Glomerular endothelial cell (primary cell): ENCODE data around the gene AP3S2. TPM values are rescaled to one million over a fixed set of nuclear protein-coding genes. Genes with fewer than 3 reads are reported as not detected.
"Not testable (repeated sequence)": the region's sequence is repeated elsewhere in the genome, so short reads cannot be mapped to it uniquely, and the experiment has no call there.

Experiments
- DNase-seq: peaks from one replicate; pipeline ENCODE4 v3.0.0-alpha.2; 2011; ENCODE audit warnings: low read depth, low spot score; ENCODE audit errors: extremely low read depth
- total RNA-seq: library from RNA; depleted of rRNA; stranded (reverse); fragments of >200 nt; gene quantifications from 2 replicates; pipeline ENCODE4 v1.2.3, GENCODE V29; 2015

AP3S2 gene
- total RNA-seq, 1 donor from 2014 or later = 31.4 TPM

DNA sequence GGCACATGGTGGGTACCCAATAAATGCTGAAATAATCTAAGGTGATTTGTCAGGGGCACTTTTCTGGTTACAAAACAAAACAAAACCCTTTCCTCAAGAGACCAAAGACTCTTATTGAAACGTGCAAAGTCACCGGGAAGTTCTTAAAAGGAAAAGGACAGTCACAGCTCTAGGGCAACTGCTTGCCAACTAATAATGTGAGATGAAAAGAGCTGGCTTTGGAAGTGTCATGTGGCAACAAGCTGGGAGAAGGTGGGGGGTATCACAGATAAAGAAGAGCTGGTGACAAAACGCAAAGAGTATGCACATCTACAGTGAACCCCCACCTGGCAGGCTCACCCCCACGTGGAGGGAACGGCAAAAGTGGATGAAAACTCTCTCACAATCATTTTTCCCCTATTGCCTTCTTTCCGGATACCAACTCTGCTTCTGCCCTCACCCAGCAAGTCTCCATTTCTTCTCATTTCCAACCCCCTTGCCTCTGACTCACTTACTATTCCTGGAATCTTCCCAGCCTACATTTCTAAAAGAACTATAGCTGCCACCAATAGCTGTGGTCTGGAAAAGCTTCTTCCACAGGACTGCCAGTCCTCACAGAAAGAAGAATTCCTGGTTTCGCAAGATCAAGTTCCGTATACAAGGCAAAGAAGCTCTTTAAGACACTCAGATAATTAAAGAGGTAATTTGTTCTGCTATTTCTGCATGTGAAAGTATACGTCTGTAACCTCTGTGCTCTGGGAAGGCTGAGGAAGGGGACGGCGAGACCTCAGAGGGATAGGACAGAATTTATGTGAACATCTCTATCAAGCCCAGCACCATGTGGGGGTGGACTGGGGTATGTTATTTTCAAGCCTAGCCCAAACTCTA, 57.3 kb downstream of the AP3S2 start:
- DNase-seq = no peak

DNA sequence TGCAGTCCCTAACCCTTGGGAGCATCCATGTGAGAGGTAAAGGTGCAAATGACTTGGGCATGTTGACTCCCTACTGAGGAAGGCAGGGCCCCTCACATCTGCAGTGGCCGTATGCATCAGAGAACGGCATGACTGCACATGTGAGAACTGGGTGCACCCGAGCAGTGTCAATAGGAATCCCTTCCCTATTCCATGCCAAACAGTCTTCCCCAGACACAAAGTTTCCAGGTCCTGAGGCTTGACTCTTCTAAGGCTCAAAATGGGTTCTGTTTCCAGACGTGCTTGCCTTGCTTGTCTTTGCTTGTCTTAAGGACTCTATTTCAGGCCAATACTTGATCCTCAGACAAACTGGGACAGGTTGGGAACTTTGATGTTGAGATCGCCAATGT, 58.6 kb downstream of the AP3S2 start:
- DNase-seq = no peak

DNA sequence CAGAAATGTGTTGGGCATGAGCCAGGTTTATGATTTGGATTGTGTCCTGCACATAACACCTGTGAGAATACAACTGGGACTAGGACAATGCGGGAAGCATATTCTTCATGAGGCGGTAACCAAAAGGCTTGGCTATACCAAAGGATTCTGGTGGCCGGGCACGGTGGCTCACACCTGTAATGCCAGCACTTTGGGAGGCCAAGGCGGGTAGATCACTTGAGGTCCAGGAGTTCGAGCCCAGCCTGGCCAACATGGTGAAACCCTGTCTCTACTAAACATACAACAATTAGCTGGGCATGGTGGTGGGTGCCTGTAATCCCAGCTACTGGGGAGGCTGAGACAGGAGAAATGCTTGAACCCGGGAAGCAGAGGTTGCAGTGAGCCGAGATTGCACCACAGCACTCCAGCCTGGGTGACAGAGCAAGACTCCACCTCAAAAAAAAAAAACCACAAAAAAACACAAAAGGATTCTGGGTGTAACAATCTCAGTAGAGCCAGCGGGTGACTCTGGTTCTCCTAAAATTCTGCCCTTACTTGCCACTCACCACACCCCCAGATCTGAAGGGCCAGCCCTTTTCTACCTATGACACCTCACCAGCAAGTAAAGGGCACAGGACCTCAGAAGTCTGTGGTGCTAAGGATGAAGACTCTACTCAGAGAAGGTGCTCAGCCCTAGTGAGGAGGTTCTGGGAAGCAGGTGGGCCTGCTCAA, 59.2 kb downstream of the AP3S2 start:
- not testable (repeated sequence) for DNase-seq

DNA sequence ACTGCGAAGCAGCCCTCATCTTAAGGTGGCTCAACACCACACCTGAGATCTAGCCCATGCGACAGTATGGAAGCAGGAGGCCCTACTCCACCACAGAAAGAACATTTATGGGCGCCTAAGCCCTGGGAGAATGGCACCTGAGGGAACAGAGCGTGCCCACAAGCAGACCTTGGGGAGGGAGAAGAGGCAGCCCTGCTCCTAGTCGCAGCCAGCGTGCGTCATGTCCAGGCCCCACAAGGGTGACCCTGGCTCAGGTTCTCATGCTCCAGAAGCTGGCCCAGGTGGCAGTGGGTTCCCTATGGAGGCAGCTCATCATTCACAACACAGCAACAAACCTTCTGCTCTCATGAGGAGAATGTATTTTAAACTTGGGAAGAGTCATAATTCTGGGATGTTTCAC, 59.8 kb downstream of the AP3S2 start:
- DNase-seq = no peak

DNA sequence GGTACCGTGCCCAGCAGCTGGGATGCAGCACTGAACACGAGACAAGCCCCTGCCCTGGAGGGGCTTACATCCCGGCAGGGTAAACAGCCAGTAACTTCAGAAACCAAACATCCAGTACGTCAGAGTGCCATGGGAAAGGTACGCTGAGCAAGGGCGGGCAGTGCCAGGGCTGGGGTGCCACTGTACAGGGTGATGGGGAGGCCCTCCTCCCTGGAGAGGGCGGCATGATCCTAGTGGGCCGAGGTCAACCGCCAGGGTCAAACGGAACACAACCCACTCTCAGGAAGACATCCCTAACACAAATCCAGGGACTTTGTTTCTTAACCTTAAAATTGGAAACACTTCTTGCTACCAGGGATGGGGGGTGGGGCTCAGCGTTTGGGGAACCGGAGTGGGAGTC, 63.2 kb downstream of the AP3S2 start:
- DNase-seq = no peak

DNA sequence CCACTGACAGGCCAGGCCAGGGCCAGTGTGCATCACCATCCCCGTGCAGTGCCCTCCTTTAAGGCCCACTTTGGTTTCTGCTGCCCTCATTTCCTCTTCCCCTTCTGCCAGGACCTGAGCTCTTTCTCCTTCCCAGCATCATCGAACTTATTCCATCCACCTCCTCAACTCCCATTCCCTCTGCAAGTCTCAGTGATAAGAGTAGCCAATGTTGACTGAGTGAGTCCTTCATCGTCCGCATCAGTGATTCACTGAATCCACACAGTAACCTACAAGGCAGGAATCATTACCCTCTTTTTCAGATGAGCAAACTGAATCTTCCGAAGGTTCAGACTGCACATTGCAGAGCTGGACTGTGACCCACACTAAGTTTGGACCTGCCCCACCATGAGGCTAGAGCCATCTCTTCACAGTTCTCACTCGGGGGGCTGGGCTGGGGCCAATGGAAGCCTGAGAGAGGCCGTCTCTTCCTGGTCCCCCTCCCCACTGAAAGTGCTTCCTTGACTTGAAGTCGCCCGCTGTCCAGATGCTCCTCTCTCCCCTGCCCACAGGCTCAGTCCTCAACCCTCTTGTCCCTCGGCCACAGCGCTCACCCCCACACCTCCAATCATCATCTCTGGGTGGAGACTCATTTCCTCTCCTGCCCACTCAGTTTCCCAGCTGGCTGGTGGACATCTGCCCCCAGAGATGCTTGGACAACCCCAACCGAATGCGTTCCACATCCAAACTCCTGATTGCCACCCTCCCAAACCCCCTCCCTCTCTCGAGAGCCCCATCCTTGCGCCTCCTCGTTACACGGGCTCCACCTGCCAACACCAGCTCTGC, 64.0 kb downstream of the AP3S2 start:
- DNase-seq = no peak

DNA sequence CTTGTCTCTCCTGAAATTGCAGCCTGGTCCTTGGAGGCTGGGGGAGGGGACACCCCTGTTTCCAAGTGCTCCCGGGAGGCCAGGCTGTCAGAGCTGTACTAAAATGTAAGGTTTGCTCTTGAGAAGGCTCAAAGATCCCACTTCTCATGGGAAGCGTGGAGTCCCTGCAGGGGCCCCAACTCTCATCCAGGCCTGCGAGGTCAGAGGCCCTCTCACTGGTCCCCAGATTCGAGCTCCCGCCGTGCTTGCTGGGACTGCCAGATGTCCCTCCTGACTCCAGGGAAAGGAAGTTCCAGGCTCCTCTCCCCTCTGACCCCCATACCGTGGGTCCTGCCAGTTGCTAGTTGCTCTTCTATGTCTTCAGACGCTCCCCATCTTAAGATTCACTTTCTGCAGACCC, 64.6 kb downstream of the AP3S2 start:
- DNase-seq = no peak

DNA sequence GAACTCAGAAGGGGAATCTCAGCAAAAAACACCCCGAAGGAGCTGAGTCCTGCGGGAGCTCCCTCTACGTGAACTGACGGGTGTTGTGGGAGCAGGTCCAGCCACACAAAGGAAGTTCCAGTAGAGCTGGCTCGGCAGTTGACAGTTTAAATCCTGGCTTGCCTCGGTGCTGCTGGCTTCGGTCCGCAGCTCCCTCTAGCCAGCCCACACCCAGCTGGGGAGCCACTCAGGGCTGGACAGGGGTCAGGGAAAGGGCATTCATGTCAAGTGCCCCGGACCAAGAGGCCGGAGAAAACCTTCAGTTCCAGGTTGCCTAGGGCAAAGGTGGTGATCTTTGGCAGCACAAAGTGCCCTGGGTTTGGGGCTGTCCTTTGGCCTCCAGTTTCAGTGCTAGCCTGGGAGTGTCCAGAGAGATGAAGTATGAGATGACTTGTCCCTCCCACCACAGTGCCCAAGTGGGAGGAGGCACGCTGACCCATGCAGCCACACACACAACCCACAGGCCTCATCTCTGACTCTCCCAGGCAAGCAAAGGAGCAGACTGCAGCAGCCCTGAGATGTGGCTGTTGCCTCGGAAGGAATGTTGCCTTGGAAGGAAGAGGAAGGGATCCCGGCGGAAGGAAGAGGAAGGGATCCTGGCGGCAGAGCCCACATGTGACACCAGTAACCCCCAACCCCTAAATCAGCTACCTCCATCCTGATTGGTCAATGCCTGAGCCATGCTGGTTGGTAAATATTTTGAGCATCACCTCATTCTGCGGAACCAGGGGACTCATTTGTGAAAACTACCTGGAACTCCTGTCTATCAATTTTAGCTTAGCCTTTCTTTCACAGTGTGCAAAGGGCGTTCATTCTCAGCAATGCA, 65.3 kb downstream of the AP3S2 start:
- no peak for DNase-seq

DNA sequence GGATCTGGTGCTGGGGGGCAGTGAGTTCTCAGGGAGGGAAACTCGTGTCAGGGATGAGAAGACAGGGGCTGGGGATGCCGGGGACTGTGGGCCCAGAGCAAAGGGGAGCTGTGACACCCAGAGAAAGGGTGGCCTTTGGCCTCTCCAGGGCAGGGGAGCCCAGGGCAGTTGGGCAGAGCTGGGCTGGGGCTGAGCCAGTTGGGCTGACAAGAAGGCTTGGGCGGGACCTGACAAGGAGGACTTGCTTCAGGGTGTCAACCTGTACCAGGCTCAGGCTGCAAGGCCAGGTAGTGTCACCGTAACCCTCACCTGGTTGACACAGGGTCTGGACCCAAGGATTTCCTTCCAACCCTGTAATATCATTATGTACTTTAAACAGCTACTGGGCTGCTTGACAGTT, 66.0 kb downstream of the AP3S2 start:
- DNase-seq = no peak

DNA sequence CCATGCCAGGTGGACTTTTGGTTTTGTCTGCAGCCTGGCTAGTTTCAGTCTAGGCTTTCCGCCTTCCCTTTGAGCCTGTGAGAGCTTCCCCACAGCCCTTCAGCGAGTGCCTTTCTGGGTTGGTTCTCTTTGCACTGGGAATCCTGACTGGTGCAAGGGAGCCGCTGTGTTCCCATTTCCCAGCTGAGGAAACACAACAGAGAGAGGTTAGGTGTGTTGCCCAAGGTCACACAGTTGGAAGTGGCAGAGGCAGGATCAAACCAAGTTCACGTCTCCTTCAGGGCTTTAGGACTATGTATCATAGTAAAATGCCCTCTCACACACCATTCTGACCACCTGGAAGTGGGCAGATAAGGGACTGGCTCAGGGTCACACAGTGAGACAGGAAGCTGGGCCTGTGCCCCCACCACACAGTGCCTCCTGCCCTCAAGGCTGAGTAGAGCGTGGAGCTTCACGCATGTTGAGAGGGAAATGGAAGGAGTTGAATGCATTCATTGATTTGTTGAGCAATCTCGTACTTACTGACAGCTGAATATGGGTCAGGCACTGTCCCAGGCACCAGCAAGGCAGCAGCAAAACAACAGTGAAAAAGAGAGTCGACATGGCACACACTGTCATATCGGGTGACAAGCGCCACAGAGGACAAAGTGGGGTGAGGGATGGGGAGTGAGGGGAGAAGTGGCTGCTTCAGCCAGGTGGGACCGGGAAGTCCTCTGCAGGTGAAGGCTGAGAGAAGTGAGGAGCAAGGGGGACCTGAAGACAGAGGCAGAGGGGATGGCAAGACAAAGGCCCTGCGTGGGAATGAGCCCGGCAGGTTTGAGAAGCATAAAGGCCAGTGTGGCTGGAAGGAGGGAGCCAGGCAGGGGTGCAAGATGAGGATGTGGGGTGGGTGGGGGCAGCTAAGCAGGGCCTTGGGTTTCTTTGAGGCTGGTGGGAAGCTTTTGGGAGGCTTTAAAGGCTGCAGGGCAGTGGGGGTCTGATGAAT, 66.8 kb downstream of the AP3S2 start:
- no peak for DNase-seq

DNA sequence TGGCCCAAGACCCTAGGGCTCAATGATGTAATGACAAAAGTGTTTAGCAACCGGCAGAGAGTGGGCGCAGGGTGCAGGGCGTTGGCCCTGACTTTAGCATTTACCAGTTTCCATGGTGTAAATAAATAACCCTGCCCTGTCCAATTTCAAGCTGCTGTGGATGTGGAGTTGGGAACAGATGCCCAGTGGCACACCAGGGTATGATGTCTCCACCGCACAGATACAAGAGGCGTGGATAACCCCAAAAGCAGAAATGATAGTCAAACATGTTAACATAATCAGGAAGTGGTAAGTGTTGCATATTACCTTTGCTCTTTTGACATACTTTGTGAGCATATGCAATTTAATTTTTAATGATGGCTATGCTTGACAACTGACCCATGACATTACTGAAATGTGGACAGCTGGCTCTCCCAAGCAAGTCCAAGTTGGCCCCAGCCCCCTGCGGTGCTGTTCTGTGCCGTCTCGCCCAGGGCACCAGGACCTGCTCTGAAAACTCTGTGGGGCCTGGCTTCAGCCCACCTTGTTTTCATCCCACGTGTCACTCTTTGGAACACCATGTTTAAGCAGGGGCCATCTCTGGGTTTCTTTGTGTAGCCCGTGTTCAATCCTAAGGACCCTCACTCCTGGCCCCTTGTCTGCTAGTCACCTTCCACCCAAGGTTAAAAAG, 68.4 kb downstream of the AP3S2 start:
- DNase-seq = no peak

DNA sequence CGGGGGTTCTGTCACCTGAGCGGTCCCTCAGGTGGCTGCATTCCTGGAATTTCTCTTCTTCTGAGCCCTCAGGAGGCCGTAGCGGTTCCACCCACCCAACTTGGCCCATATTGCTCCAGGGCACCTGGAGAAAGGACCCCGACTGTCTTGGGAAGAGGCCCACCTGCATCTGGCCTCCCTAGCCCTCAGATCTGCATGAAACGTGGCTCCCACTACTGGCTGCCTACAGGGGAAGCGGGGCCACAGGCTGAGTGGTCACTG, 69.3 kb downstream of the AP3S2 start:
- no peak for DNase-seq

DNA sequence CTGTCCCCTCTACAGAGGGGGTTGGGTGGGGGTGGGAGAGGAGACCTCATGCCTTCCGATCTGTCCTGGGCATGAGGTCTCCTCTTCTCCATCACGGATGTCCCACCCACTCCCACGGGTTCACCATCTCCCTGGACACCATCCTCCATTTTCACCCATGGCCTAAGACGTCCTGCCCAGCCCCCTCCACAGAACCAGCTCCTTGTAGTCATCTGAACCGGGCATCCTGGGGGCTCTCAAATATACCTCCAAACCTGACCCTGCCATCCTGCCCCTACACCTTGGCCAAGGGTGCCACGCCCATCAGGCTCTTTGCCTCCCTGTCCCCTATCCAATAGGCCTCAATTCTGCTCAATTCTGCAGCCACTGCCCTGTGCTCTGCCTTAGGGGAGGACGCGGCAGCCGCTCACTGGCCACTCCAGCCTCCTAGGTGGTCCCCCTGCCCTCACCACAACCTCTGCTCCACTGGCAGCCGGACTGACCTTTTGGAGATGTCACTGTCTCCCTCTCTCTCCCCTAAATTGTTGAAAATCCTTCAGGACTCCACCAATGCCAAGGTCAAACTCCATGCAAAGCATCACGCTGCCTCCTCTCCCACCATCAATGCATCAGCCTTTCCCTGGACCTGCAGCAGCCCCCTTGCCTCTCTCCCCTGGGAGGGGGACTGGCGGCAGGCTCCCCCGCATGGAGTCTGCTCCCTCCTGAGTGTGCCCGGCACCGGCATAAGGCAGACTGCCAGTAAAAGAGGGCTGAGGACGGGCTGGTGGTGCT, 69.8 kb downstream of the AP3S2 start:
- no peak for DNase-seq

DNA sequence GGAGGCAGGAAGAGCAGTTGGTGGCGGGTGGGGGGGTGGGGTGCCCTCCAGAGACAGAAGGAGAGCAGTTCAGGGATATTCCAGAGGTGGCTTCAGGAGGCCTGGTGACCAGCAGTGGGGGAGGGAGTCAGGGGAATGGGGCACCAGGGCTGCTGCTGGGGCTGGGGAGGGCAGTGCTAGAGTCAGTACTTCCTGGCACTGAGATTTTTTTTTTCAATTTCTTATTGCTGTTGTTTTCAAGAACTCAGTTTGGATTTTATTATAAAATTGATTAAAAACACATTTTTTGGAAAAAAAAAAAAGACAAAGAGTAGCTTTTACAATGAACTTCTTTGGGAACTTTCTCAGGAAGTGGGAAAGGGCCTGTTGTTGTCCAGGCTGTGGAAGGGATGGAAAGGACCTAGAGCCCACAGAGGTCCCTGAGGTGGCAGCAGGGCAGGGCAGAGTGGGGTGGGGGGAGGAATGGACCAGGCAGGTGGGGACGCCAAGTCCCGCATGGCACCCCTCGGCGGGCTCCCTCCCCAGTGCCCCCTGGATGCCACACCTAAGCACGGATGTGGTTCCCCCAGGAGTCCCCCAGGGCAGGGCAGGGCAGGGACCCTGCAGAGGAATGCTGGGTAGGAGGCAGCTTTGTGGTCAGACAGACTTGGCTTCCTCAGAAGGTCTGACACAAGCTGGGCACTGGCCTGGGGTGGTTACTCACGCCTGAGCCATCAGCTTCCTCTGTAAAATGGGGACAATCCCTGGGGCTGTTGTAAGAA, 70.7 kb downstream of the AP3S2 start:
- DNase-seq = no peak

DNA sequence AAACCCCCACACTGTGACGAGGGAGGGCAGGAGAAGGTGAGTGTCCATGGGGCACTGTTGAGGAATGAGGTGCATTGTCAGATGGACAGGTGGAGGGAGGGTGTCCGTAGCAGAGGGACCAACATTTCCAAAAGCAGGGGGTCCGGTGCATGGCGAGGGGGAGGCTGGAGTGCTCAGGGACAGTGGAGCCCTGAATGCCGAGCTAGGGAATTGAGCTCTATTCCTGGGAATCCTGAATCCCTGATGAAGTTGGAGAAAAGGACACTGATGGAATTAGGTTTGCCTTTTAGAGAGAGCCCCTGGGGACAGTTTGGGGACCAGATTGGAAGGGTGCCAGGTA, 71.2 kb downstream of the AP3S2 start:
- no peak for DNase-seq

DNA sequence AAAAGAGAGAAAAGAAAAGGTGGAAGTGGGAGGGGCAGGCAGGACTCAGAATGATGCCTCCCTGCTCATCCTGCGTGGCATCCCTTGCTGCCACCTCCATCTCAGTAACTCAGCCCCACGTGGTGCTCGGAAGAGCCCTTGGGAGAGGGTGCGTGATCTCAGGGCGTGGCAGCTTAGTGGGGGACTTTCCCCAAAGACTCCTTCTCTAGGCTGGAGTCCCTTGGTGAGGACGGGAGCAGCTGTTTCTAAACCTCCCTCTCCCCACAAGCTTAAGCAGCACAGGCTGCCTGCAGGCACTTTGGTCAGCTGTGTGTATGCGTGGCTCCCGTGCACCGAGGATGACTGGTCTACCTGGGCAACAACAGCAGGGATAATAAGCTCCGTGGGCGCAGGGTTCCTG, 71.8 kb downstream of the AP3S2 start:
- DNase-seq = no peak
